ENCODE results near the gene STAB1.

The STAB1 gene

DNA sequence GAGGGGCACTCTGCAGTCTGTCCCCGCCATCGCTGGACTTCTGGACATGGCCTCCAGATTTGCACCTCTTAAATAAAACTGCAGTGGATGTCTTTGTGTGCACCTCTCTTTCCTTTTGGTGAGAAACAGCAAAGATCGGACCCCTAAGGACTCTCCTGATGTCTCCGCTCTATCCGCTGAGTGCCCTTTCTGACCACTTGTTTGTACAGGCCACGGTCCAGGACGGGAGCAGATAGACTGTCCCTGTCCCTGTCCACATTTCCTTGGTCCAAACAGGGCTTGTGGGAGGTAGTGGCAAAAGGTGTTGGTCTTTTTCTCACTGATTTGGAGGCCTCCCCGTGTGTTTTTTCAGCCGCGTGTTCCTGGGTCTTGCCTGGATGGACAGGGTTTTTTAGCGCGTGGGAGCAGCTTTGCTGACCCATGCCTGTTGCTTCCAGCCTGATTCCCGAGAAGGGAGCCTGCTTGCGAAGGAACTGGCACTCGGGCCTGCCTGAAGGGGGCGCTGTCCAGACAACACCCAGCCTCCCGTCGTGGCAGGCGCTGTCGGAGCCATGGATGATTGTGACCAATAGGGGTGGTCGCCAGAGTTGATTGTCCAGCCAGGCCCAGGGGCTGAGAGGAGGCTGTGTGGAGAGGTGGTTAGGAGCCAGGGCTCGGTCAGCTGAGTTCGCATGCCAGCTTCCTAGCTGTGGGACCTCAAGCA lies 13.2 kb upstream of the STAB1 start:
- no peaks in the 10 kb centered on the region for H3K27me3 ChIP-seq (ENCODE audit: insufficient read depth, low read length, poor library complexity, severe bottlenecking)
- no peak for TF ChIP-seq EZH2phosphoT487 (IDR thresholded peaks at IDR 0.05; ENCODE audit: borderline replicate concordance)
- TF ChIP-seq, protein P1, sequence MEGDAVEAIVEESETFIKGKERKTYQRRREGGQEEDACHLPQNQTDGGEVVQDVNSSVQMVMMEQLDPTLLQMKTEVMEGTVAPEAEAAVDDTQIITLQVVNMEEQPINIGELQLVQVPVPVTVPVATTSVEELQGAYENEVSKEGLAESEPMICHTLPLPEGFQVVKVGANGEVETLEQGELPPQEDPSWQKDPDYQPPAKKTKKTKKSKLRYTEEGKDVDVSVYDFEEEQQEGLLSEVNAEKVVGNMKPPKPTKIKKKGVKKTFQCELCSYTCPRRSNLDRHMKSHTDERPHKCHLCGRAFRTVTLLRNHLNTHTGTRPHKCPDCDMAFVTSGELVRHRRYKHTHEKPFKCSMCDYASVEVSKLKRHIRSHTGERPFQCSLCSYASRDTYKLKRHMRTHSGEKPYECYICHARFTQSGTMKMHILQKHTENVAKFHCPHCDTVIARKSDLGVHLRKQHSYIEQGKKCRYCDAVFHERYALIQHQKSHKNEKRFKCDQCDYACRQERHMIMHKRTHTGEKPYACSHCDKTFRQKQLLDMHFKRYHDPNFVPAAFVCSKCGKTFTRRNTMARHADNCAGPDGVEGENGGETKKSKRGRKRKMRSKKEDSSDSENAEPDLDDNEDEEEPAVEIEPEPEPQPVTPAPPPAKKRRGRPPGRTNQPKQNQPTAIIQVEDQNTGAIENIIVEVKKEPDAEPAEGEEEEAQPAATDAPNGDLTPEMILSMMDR (conservative IDR thresholded peaks at IDR 0.05; ENCODE audit: low read length), result peak; percentile 67
- H4K20me1 ChIP-seq (ENCODE audit: insufficient read depth, low read length, poor library complexity, severe bottlenecking), result no peaks in the 10 kb centered on the region
- H3K4me3 ChIP-seq (ENCODE audit: low read length, poor library complexity, severe bottlenecking), result no peak overlapping the region
- H3K36me3 ChIP-seq (ENCODE audit: insufficient read depth, low read length), result peaks cover 81% of the 10 kb centered on the region
- no peaks in the 10 kb centered on the region for H3K9me3 ChIP-seq (ENCODE audit: insufficient read depth, low read depth, low read length)
- H2AFZ ChIP-seq (ENCODE audit: low read length), result no peak overlapping the region
- no peaks in the 10 kb centered on the region for H3K79me2 ChIP-seq (ENCODE audit: insufficient read depth, low read length)
- no peak overlapping the region for H3K9ac ChIP-seq (ENCODE audit: low read depth, low read length, poor library complexity, severe bottlenecking)
- no peak overlapping the region for H3K4me2 ChIP-seq (ENCODE audit: low read depth, low read length, poor library complexity, severe bottlenecking)
- H3F3A ChIP-seq (ENCODE audit: low read depth), result no peaks in the 10 kb centered on the region
- no peaks in the 10 kb centered on the region for H3K9me2 ChIP-seq (replicated peaks; ENCODE audit: low read depth, low read length)
- no peaks in the 10 kb centered on the region for H3K4me1 ChIP-seq (ENCODE audit: insufficient read depth, low read length, poor library complexity, severe bottlenecking)

DNA sequence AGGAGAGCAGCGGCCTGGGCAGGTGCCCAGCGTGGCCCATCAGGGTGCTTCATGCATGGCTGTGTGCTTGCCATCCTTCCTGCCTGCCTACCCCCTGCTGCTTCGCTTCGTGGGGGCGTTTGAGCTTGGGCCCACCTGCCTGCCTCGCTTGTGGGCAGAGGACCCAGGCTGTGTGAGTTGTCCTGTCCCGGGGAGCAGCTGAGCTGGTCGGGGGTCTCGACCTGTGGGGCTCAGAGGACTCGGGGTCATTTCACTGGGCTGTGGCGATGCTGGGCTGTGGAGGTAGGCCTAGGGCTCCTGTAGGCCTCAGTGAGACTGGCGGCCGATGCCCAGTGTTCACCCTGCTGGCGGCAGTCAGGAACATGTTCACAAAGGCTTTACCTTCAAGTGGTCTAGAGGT lies 12.1 kb upstream of the STAB1 start:
- no peaks in the 10 kb centered on the region for H4K20me1 ChIP-seq (ENCODE audit: insufficient read depth, low read length, poor library complexity, severe bottlenecking)
- H3K9me2 ChIP-seq (replicated peaks; ENCODE audit: low read depth, low read length), result no peaks in the 10 kb centered on the region
- no peak overlapping the region for H2AFZ ChIP-seq (ENCODE audit: low read length)
- H3F3A ChIP-seq (ENCODE audit: low read depth), result no peaks in the 10 kb centered on the region
- H3K4me1 ChIP-seq (ENCODE audit: insufficient read depth, low read length, poor library complexity, severe bottlenecking), result no peaks in the 10 kb centered on the region
- H3K36me3 ChIP-seq (ENCODE audit: insufficient read depth, low read length), result peaks cover 79% of the 10 kb centered on the region
- no peak overlapping the region for H3K4me3 ChIP-seq (ENCODE audit: low read length, poor library complexity, severe bottlenecking)
- H3K79me2 ChIP-seq (ENCODE audit: insufficient read depth, low read length), result no peaks in the 10 kb centered on the region
- H3K9me3 ChIP-seq (ENCODE audit: insufficient read depth, low read depth, low read length), result no peaks in the 10 kb centered on the region
- no peak overlapping the region for H3K4me2 ChIP-seq (ENCODE audit: low read depth, low read length, poor library complexity, severe bottlenecking)
- TF ChIP-seq, protein P1 (conservative IDR thresholded peaks at IDR 0.05; ENCODE audit: low read length), result no peak
- TF ChIP-seq EZH2phosphoT487 (IDR thresholded peaks at IDR 0.05; ENCODE audit: borderline replicate concordance), result no peak
- no peaks in the 10 kb centered on the region for H3K27me3 ChIP-seq (ENCODE audit: insufficient read depth, low read length, poor library complexity, severe bottlenecking)
- no peak overlapping the region for H3K9ac ChIP-seq (ENCODE audit: low read depth, low read length, poor library complexity, severe bottlenecking)

DNA sequence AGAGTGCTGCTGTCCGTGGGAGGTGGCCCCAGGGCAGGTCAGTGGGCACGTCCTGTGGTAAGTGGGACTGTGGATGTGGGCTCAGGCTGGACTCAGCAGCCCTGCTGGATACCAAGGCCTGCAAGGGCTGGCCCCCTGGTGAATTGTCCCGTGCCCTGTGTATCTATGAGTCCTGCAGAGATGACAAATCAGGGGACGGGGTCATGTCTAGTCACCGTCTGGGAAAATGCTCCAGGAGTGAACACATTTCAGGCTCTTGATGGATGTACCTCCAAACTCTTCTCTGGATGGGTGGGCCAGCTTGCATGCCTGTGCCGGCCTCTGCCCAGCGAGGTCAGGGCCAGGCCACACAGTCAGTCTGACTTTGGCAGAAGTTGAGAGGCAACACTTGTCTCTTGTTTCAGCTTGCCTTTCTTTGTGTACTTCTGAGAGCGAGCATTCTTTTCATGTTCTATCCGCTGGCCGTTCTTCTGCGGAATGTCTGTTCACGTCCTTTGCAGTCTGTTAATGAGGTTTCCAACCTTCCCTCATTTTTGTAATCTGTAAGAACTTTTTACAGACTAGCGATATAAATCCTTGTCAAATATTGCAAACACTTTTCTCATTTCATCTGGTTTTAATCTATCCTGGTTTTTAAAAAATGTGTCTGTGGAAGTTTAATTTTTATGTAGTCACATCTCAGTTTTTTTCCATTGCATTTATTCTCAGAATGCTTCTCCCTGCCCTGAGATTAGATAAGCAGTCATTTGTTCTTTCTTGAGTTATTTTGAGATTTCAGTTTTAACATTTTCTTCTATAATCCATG lies 11.4 kb upstream of the STAB1 start:
- Histone ChIP-seq H3K79me2 (ENCODE audit: insufficient read depth, low read length) (no peaks in the 10 kb centered on the region), H3K9me2 (replicated peaks; ENCODE audit: low read depth, low read length) (no peaks in the 10 kb centered on the region), H4K20me1 (ENCODE audit: insufficient read depth, low read length, poor library complexity, severe bottlenecking) (no peaks in the 10 kb centered on the region), H3K4me2 (ENCODE audit: low read depth, low read length, poor library complexity, severe bottlenecking) (no peak overlapping the region), H3F3A (ENCODE audit: low read depth) (no peaks in the 10 kb centered on the region), H3K9me3 (ENCODE audit: insufficient read depth, low read depth, low read length) (no peaks in the 10 kb centered on the region), H3K4me1 (ENCODE audit: insufficient read depth, low read length, poor library complexity, severe bottlenecking) (no peaks in the 10 kb centered on the region), H3K9ac (ENCODE audit: low read depth, low read length, poor library complexity, severe bottlenecking) (no peak overlapping the region), H3K4me3 (ENCODE audit: low read length, poor library complexity, severe bottlenecking) (no peak overlapping the region), H2AFZ (ENCODE audit: low read length) (no peak overlapping the region), H3K36me3 (ENCODE audit: insufficient read depth, low read length) (peaks cover 76% of the 10 kb centered on the region), H3K27me3 (ENCODE audit: insufficient read depth, low read length, poor library complexity, severe bottlenecking) (no peaks in the 10 kb centered on the region)
- TF ChIP-seq, protein P1 (conservative IDR thresholded peaks at IDR 0.05; ENCODE audit: low read length), result no peak
- TF ChIP-seq EZH2phosphoT487 (IDR thresholded peaks at IDR 0.05; ENCODE audit: borderline replicate concordance), result no peak

All from Loucy (cell line).